ENCODE data around the gene ZNF738. TPM values are rescaled to one million over a fixed set of nuclear protein-coding genes. Genes with fewer than 3 reads are reported as not detected.
"Not testable (repeated sequence)": the region's sequence is repeated elsewhere in the genome, so short reads cannot be mapped to it uniquely, and the experiment has no call there.

The ZNF738 gene
- polyA plus RNA-seq: 19.3 TPM
- long read RNA-seq, donor 1, partial matches to known transcripts: 17 of 17 reads
- long read RNA-seq, donor 1, other reads (novel, unspliced or antisense): 0 of 17 reads
- long read RNA-seq, donor 2, transcript ZNF738-201 (5 exons, 2,442 nt): major isoform, 7 of 7 reads
- long read RNA-seq, donor 2, partial matches to known transcripts: 0 of 7 reads
- long read RNA-seq, donor 2, other reads (novel, unspliced or antisense): 0 of 7 reads
- long read RNA-seq, donor 3: 0 reads
- long read RNA-seq, donor 4, partial matches to known transcripts: 0 of 2 reads
- long read RNA-seq, donor 4, other reads (novel, unspliced or antisense): 0 of 2 reads
- long read RNA-seq, donor 5, transcript ZNF738-201 (5 exons, 2,442 nt): major isoform, 5 of 6 reads
- long read RNA-seq, donor 5, partial matches to known transcripts: 0 of 6 reads
- long read RNA-seq, donor 5, other reads (novel, unspliced or antisense): 0 of 6 reads
- long read RNA-seq, donor 6, partial matches to known transcripts: 12 of 17 reads
- long read RNA-seq, donor 6, other reads (novel, unspliced or antisense): 5 of 17 reads
- long read RNA-seq, donor 7, partial matches to known transcripts: 7 of 8 reads
- long read RNA-seq, donor 7, other reads (novel, unspliced or antisense): 0 of 8 reads
- long read RNA-seq, donor 8, transcript ZNF738-202 (5 exons, 1,142 nt): minor isoform, 5 of 12 reads
- long read RNA-seq, donor 8, transcript ZNF738-201 (5 exons, 2,442 nt): major isoform, 7 of 12 reads
- long read RNA-seq, donor 8, partial matches to known transcripts: 0 of 12 reads
- long read RNA-seq, donor 8, other reads (novel, unspliced or antisense): 0 of 12 reads
- long read RNA-seq, donor 9, partial matches to known transcripts: 12 of 14 reads
- long read RNA-seq, donor 9, other reads (novel, unspliced or antisense): 0 of 14 reads
- long read RNA-seq, donor 10, partial matches to known transcripts: 14 of 18 reads
- long read RNA-seq, donor 10, other reads (novel, unspliced or antisense): 0 of 18 reads
- long read RNA-seq, donor 11, transcript ZNF738-201 (5 exons, 2,442 nt): major isoform, 6 of 22 reads
- long read RNA-seq, donor 11, partial matches to known transcripts: 16 of 22 reads
- long read RNA-seq, donor 11, other reads (novel, unspliced or antisense): 0 of 22 reads

DNA sequence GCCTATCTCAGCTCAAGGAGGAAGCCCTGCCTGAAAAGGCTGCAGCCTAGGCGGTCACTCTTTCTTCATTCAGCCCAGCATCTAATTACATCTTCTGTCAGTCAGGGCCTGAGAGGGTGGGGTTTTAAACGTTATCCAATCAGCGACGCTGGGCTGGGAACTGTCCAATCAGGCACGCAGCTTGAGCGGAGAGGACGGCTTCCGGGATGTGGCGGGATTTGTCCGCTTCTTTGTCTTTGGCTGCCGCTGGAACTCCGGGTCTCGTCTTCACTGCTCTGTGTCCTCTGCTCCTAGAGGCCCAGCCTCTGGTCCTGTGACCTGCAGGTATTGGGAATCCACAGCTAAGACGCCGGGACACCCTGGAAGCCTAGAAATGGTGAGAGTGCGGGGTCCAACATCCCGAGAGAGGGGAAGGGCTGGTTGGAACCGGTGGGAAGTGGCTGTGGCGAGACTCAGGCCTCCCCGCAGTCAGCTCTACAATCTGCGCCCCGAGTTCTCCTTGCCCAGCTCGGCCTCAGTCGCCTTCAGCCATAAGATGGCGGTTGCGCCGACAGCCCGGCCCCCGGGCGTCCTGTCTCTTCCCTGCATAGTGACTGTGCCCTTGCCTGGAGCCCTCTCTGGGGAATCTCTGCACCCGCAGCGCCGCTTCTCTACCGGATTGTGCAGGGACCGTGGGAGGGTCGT, at the start of gene ZNF738:
Gene ZNF738 (plus strand): TSS at position 233 of the 684 bp plus-strand sequence. CDS start 141 bp downstream, at position 374.
- H3K4me3 ChIP-seq (ENCODE audit: low read length): peak within 1 kb of the TSS; percentile 80
- H3K9me3 ChIP-seq (ENCODE audit: control insufficient read depth, low read depth, low read length): peaks cover 4% of the 10 kb centered on the region
- peak; percentile 92 to 97 for DNase-seq
- H3K36me3 ChIP-seq (ENCODE audit: control insufficient read depth, insufficient read depth, low read length): peaks cover 10% of the 10 kb centered on the region
- no peaks in the 10 kb centered on the region for H3K4me1 ChIP-seq (ENCODE audit: control insufficient read depth, insufficient read depth, low read length)
- peak within 1 kb of the TSS; percentile 87 for H3K27ac ChIP-seq (ENCODE audit: low read length)
- no CpG with 5 or more reads among the region's 36 CpGs for WGBS (ENCODE audit: insufficient coverage, low lambda C conversion rate)
- H3K27me3 ChIP-seq (ENCODE audit: control insufficient read depth, insufficient read depth, low read length): no peaks in the 10 kb centered on the region

DNA sequence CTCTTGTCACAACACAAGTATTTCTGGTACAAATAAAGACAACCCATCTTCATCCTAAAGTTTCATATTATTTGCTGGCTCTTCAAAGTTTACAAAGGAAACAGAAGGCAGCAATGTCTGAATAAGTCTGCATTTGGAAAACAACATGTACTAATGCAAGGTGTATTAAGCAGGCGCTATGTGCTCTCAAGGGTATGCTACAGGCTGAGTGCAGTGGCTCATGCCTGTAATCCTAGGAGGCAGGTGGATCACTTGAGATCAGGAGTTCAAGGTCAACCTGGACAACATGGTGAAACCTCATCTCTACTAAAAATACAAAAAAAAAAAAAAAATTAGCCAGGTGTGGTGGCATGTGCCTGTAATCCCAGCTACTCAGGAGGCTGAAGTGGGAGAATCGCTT, 46.0 kb upstream of the ZNF738 start:
- H3K27me3 ChIP-seq (ENCODE audit: control insufficient read depth, insufficient read depth, low read length); H3K4me1 ChIP-seq (ENCODE audit: control insufficient read depth, insufficient read depth, low read length); H3K27ac ChIP-seq (ENCODE audit: low read length); H3K4me3 ChIP-seq (ENCODE audit: low read length); H3K9me3 ChIP-seq (ENCODE audit: control insufficient read depth, low read depth, low read length); DNase-seq: not testable (repeated sequence)
- no CpG with 5 or more reads among the region's 2 CpGs for WGBS (ENCODE audit: insufficient coverage, low lambda C conversion rate)
- H3K36me3 ChIP-seq (ENCODE audit: control insufficient read depth, insufficient read depth, low read length): peaks cover 14% of the 10 kb centered on the region

- Histone ChIP-seq H3K27ac (ENCODE audit: low read length) (no peak overlapping the region), H3K4me1 (ENCODE audit: control insufficient read depth, insufficient read depth, low read length) (no peaks in the 10 kb centered on the region), H3K27me3 (ENCODE audit: control insufficient read depth, insufficient read depth, low read length) (no peaks in the 10 kb centered on the region), H3K9me3 (ENCODE audit: control insufficient read depth, low read depth, low read length) (no peaks in the 10 kb centered on the region), H3K36me3 (ENCODE audit: control insufficient read depth, insufficient read depth, low read length) (peaks cover 2% of the 10 kb centered on the region), H3K4me3 (ENCODE audit: low read length) (no peak overlapping the region)
- no peak for DNase-seq
- WGBS (ENCODE audit: insufficient coverage, low lambda C conversion rate): no CpG with 5 or more reads among the region's 1 CpG
These were observed 44.1 kb upstream of the ZNF738 start for GRCh38 chr19:21314676-21315075.

GRCh38 chr19:21317821-21318220, 41.0 kb upstream of the ZNF738 start:
- Histone ChIP-seq H3K4me1 (ENCODE audit: control insufficient read depth, insufficient read depth, low read length) (no peaks in the 10 kb centered on the region), H3K9me3 (ENCODE audit: control insufficient read depth, low read depth, low read length) (no peaks in the 10 kb centered on the region)

DNA sequence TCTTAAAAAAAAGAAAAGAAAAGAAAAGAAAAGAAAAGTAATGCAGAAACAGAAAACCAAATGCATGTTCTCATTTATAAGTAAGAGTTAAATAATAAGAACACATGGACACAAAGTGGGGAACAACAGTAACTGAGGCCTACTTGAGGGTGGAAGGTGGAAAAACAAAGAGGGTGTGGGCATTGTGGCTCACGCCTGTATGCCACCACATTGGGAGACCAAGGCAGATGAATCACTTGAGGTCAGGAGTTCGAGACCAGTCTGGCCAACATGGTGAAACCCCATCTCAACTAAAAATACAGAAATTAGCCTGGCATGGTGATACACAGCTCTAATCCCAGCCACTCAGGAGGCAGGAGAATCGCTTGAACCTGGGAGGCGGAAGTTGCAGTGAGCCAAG, 37.7 kb upstream of the ZNF738 start:
- H3K4me3 ChIP-seq (ENCODE audit: low read length): no peak overlapping the region
- WGBS (ENCODE audit: insufficient coverage, low lambda C conversion rate): 100% methylated on average over 2 of the region's 4 CpGs
- H3K9me3 ChIP-seq (ENCODE audit: control insufficient read depth, low read depth, low read length): no peaks in the 10 kb centered on the region
- H3K36me3 ChIP-seq (ENCODE audit: control insufficient read depth, insufficient read depth, low read length): peaks cover 2% of the 10 kb centered on the region
- no peak overlapping the region for H3K27ac ChIP-seq (ENCODE audit: low read length)
- DNase-seq: no peak
- H3K4me1 ChIP-seq (ENCODE audit: control insufficient read depth, insufficient read depth, low read length): no peaks in the 10 kb centered on the region
- no peaks in the 10 kb centered on the region for H3K27me3 ChIP-seq (ENCODE audit: control insufficient read depth, insufficient read depth, low read length)

More at GRCh38 chr19:21317821-21318220, 41.0 kb upstream of the ZNF738 start:
- DNase-seq: no peak
- H3K27me3 ChIP-seq (ENCODE audit: control insufficient read depth, insufficient read depth, low read length): no peaks in the 10 kb centered on the region
- no CpG with 5 or more reads among the region's 1 CpG for WGBS (ENCODE audit: insufficient coverage, low lambda C conversion rate)
- H3K36me3 ChIP-seq (ENCODE audit: control insufficient read depth, insufficient read depth, low read length): peaks cover 2% of the 10 kb centered on the region
- no peak overlapping the region for H3K4me3 ChIP-seq (ENCODE audit: low read length)
- H3K27ac ChIP-seq (ENCODE audit: low read length): no peak overlapping the region

- no peaks in the 10 kb centered on the region for H3K27me3 ChIP-seq (ENCODE audit: control insufficient read depth, insufficient read depth, low read length)
- no peak for DNase-seq
- WGBS (ENCODE audit: insufficient coverage, low lambda C conversion rate): no CpG with 5 or more reads among the region's 4 CpGs
- H3K36me3 ChIP-seq (ENCODE audit: control insufficient read depth, insufficient read depth, low read length): peaks cover 6% of the 10 kb centered on the region
- no peak overlapping the region for H3K4me3 ChIP-seq (ENCODE audit: low read length)
- H3K4me1 ChIP-seq (ENCODE audit: control insufficient read depth, insufficient read depth, low read length): no peaks in the 10 kb centered on the region
- no peak overlapping the region for H3K27ac ChIP-seq (ENCODE audit: low read length)
- no peaks in the 10 kb centered on the region for H3K9me3 ChIP-seq (ENCODE audit: control insufficient read depth, low read depth, low read length)
These were observed 36.8 kb upstream of the ZNF738 start for GRCh38 chr19:21321996-21322395.

GRCh38 chr19:21322528-21322927, 36.3 kb upstream of the ZNF738 start:
- DNase-seq: no peak
- Histone ChIP-seq H3K36me3 (ENCODE audit: control insufficient read depth, insufficient read depth, low read length) (peaks cover 6% of the 10 kb centered on the region), H3K27me3 (ENCODE audit: control insufficient read depth, insufficient read depth, low read length) (no peaks in the 10 kb centered on the region), H3K27ac (ENCODE audit: low read length) (no peak overlapping the region), H3K4me1 (ENCODE audit: control insufficient read depth, insufficient read depth, low read length) (no peaks in the 10 kb centered on the region), H3K4me3 (ENCODE audit: low read length) (no peak overlapping the region), H3K9me3 (ENCODE audit: control insufficient read depth, low read depth, low read length) (no peaks in the 10 kb centered on the region)
- no CpG with 5 or more reads among the region's 8 CpGs for WGBS (ENCODE audit: insufficient coverage, low lambda C conversion rate)

- Histone ChIP-seq H3K36me3 (ENCODE audit: control insufficient read depth, insufficient read depth, low read length) (peaks cover 6% of the 10 kb centered on the region), H3K9me3 (ENCODE audit: control insufficient read depth, low read depth, low read length) (no peaks in the 10 kb centered on the region), H3K4me3 (ENCODE audit: low read length) (no peak overlapping the region), H3K27me3 (ENCODE audit: control insufficient read depth, insufficient read depth, low read length) (no peaks in the 10 kb centered on the region), H3K4me1 (ENCODE audit: control insufficient read depth, insufficient read depth, low read length) (no peaks in the 10 kb centered on the region), H3K27ac (ENCODE audit: low read length) (no peak overlapping the region)
- no peak for DNase-seq
- 100% methylated on average over 1 of the region's 2 CpGs for WGBS (ENCODE audit: insufficient coverage, low lambda C conversion rate)
These were observed 35.8 kb upstream of the ZNF738 start for GRCh38 chr19:21323000-21323399.

DNA sequence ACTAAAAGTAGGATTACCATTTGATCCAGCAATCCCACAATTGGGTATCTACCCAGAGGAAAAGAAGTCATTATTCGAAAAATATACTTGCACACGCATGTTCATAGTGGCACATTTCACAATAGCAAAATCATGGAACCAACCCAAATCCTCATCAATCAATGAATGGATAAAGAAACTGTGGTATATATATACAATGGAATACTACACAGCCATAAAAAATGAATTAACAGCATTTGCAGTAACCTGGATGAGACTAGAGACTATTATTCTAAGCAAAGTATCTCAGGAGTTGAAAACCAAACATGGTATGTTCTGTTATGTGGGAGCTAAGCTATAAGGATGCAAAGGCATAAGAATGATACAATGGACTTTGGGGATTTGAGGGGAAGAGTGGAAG, 32.6 kb upstream of the ZNF738 start:
- no peaks in the 10 kb centered on the region for H3K9me3 ChIP-seq (ENCODE audit: control insufficient read depth, low read depth, low read length)
- DNase-seq: no peak
- H3K36me3 ChIP-seq (ENCODE audit: control insufficient read depth, insufficient read depth, low read length): peaks cover 6% of the 10 kb centered on the region
- no peak overlapping the region for H3K27ac ChIP-seq (ENCODE audit: low read length)
- H3K4me1 ChIP-seq (ENCODE audit: control insufficient read depth, insufficient read depth, low read length): no peaks in the 10 kb centered on the region
- H3K27me3 ChIP-seq (ENCODE audit: control insufficient read depth, insufficient read depth, low read length): no peaks in the 10 kb centered on the region
- no peak overlapping the region for H3K4me3 ChIP-seq (ENCODE audit: low read length)
- no CpG with 5 or more reads among the region's 2 CpGs for WGBS (ENCODE audit: insufficient coverage, low lambda C conversion rate)

Data from large intestine (tissue), 12 donors.